OCI-LY7 (cell line): Measurements from ENCODE around the gene GDF2. TPM values are rescaled to one million over a fixed set of nuclear protein-coding genes. Genes with fewer than 3 reads are reported as not detected.

Experiments
- BruUV-seq: library from RNA; stranded (reverse); fragments of 400-500 nt; replicated peaks from 2 replicates; lab custom pipeline; 2021; lab: Mats Ljungman, UMichigan
- CTCF ChIA-PET: fragments of 300-600 bp; sonication (Branson Sonifier 250); formaldehyde crosslinking; loops from one replicate; lab custom pipeline; 2022; ENCODE audit warnings: antibody characterized with exemption; ENCODE audit not compliant: unreplicated experiment; lab: Charles Lee
- POLR2A ChIA-PET: fragments of 300-600 bp; sonication (Branson Sonifier 250); formaldehyde crosslinking; loops from one replicate; lab custom pipeline; 2022; ENCODE audit warnings: antibody characterized with exemption; lab: Charles Lee
- DNase-seq: peaks from one replicate; pipeline ENCODE4 v3.0.0-alpha.2; 2015; ENCODE audit warnings: low spot score
- H2AFZ ChIP-seq: fragments of 200-600 bp; sonication (generic), shearing (Covaris generic); 2 replicates; pipeline ENCODE4 v1.6.1; 2014; ENCODE audit warnings: mild to moderate bottlenecking, antibody characterized with exemption, low read length, moderate library complexity
- H3K27ac ChIP-seq: fragments of 200-600 bp; sonication (generic); 2 replicates; pipeline ENCODE4 v1.5.1; 2014; ENCODE audit warnings: mixed run types, low read depth, mild to moderate bottlenecking, moderate library complexity, low read length, inconsistent platforms; ENCODE audit not compliant: poor library complexity, severe bottlenecking
- H3K36me3 ChIP-seq: fragments of 200-600 bp; sonication (generic); 2 replicates; pipeline ENCODE4 v1.6.1; 2014; ENCODE audit warnings: mild to moderate bottlenecking, antibody characterized with exemption, low read length, moderate library complexity, mixed read lengths; ENCODE audit not compliant: insufficient read depth
- H3K4me1 ChIP-seq: fragments of 200-600 bp; sonication (generic); 2 replicates; pipeline ENCODE4 v1.5.1; 2014; ENCODE audit warnings: mild to moderate bottlenecking, low read length; ENCODE audit not compliant: insufficient read depth, poor library complexity, severe bottlenecking
- H3K4me2 ChIP-seq: fragments of 200-600 bp; sonication (generic); 2 replicates; pipeline ENCODE4 v1.6.1; 2014; ENCODE audit warnings: mild to moderate bottlenecking, low read length
- H3K4me3 ChIP-seq: fragments of 200-600 bp; sonication (generic); 2 replicates; pipeline ENCODE4 v1.5.1; 2014; ENCODE audit warnings: mild to moderate bottlenecking, low read depth, low read length; ENCODE audit not compliant: poor library complexity, severe bottlenecking
- H3K79me2 ChIP-seq: fragments of 200-600 bp; sonication (generic); 2 replicates; pipeline ENCODE4 v1.6.1; 2016; ENCODE audit warnings: low read depth, mild to moderate bottlenecking, low read length, moderate library complexity, mixed read lengths; ENCODE audit not compliant: insufficient read depth
- H3K9me2 ChIP-seq: fragments of 200-600 bp; sonication (generic); 2 replicates; pipeline ENCODE4 v1.6.1; 2016; ENCODE audit warnings: mild to moderate bottlenecking, low read length, mixed read lengths; ENCODE audit not compliant: insufficient read depth
- H3K9me3 ChIP-seq: fragments of 200-600 bp; sonication (generic); 2 replicates; pipeline ENCODE4 v1.6.1; 2014; ENCODE audit warnings: mild to moderate bottlenecking, mixed run types, low read length, mixed read lengths
- H4K20me1 ChIP-seq: fragments of 200-600 bp; sonication (generic); 2 replicates; pipeline ENCODE4 v1.6.1; 2014; ENCODE audit warnings: mild to moderate bottlenecking, antibody characterized with exemption, low read length, moderate library complexity, mixed read lengths; ENCODE audit not compliant: insufficient read depth
- EZH2phosphoT487 ChIP-seq: fragments of 200-600 bp; sonication (generic); IDR thresholded peaks from 2 replicates; pipeline ENCODE4 v1.6.1; 2018; ENCODE audit warnings: low read depth, borderline replicate concordance, mild to moderate bottlenecking, mixed run types, antibody characterized with exemption, low read length, moderate library complexity, mixed read lengths
- intact Hi-C: fragments of 100-400 bp; cut with micrococcal nuclease; formaldehyde crosslinking; loops from one replicate; pipeline ENCODE4 v1.10.0; 2022; ENCODE audit not compliant: unreplicated experiment
- total RNA-seq, 2 experiments: library from RNA; depleted of rRNA in 1 of 2; stranded (reverse); fragments of >200 nt in 1 of 2; shearing (Covaris generic) in 1 of 2; gene quantifications; 2 replicates each; pipeline ENCODE4 v1.2.3, GENCODE V29; 2014 to 2022
- TF ChIP-seq, protein P1 (sequence below): fragments of 200-600 bp; sonication (generic); conservative IDR thresholded peaks from 2 replicates; pipeline ENCODE4 v1.5.1; 2014; ENCODE audit warnings: mild to moderate bottlenecking, antibody characterized with exemption, low read length, moderate library complexity, mixed read lengths

Gene GDF2
- total RNA-seq, 2 experiments from 2014 or later, result not detected

DNA sequence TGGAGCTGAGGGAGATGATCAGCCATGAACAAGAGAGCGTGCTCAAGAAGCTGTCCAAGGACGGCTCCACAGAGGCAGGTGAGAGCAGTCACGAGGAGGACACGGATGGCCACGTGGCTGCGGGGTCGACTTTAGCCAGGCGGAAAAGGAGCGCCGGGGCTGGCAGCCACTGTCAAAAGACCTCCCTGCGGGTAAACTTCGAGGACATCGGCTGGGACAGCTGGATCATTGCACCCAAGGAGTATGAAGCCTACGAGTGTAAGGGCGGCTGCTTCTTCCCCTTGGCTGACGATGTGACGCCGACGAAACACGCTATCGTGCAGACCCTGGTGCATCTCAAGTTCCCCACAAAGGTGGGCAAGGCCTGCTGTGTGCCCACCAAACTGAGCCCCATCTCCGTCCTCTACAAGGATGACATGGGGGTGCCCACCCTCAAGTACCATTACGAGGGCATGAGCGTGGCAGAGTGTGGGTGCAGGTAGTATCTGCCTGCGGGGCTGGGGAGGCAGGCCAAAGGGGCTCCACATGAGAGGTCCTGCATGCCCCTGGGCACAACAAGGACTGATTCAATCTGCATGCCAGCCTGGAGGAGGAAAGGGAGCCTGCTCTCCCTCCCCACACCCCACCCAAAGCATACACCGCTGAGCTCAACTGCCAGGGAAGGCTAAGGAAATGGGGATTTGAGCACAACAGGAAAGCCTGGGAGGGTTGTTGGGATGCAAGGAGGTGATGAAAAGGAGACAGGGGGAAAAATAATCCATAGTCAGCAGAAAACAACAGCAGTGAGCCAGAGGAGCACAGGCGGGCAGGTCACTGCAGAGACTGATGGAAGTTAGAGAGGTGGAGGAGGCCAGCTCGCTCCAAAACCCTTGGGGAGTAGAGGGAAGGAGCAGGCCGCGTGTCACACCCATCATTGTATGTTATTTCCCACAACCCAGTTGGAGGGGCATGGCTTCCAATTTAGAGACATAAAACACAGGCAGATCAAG lies 3.3 kb downstream of the GDF2 start:
- POLR2A ChIA-PET, result no interaction called here
- intact Hi-C loops, result no loop called here

DNA sequence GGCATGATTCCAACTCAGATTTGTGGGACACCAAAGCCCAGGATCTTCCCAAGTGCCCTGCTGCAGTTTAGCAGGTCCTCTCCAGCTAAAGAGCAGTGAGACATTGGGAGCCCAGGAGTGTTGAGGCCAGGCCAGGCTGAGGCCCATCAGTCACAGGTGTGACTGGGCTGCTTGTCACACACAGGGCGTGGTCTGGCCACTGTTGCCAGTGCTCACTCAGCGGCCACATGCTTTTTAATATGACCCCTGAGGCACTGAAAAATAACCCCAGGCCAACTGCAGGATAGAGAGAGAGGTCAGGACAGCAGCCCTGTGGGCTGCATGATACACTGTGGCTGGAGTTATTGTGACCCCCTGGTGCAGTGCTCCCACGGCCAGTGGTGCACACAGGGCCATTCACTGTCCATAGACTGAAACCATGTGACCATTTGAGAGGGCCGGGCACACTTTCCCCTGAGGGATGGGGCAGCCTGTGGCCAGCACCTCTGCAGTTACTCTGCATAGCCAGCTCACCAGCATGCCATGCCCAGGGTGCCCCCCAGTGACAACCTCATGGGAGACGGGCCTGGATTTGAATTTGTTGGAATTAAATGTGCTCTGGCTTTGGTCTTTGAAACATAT lies 4.2 kb downstream of the GDF2 start:
- no peak overlapping the region for H2AFZ ChIP-seq
- no peak overlapping the region for H3K27ac ChIP-seq
- ChIA-PET CTCF (no interaction called here), POLR2A (no interaction called here)
- BruUV-seq, result no TSS peak
- H3K4me3 ChIP-seq, result no peak overlapping the region
- no peaks in the 10 kb centered on the region for H3K79me2 ChIP-seq
- H3K9me2 ChIP-seq, result no peaks in the 10 kb centered on the region
- H3K36me3 ChIP-seq, result no peaks in the 10 kb centered on the region
- no peak for TF ChIP-seq EZH2phosphoT487
- TF ChIP-seq, protein P1, sequence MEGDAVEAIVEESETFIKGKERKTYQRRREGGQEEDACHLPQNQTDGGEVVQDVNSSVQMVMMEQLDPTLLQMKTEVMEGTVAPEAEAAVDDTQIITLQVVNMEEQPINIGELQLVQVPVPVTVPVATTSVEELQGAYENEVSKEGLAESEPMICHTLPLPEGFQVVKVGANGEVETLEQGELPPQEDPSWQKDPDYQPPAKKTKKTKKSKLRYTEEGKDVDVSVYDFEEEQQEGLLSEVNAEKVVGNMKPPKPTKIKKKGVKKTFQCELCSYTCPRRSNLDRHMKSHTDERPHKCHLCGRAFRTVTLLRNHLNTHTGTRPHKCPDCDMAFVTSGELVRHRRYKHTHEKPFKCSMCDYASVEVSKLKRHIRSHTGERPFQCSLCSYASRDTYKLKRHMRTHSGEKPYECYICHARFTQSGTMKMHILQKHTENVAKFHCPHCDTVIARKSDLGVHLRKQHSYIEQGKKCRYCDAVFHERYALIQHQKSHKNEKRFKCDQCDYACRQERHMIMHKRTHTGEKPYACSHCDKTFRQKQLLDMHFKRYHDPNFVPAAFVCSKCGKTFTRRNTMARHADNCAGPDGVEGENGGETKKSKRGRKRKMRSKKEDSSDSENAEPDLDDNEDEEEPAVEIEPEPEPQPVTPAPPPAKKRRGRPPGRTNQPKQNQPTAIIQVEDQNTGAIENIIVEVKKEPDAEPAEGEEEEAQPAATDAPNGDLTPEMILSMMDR, result no peak
- no peaks in the 10 kb centered on the region for H4K20me1 ChIP-seq
- no peak for DNase-seq
- no peak overlapping the region for H3K4me2 ChIP-seq
- intact Hi-C loops, result no loop called here
- no peaks in the 10 kb centered on the region for H3K9me3 ChIP-seq
- H3K4me1 ChIP-seq, result no peaks in the 10 kb centered on the region

More for the DNA sequence above, 3.3 kb downstream of the GDF2 start:
- BruUV-seq, result no TSS peak
- no peak for DNase-seq
- Histone ChIP-seq H3K4me3 (no peak overlapping the region), H3K36me3 (no peaks in the 10 kb centered on the region), H3K4me1 (no peaks in the 10 kb centered on the region), H3K9me2 (no peaks in the 10 kb centered on the region), H3K9me3 (no peaks in the 10 kb centered on the region), H4K20me1 (no peaks in the 10 kb centered on the region), H3K27ac (no peak overlapping the region), H3K4me2 (no peak overlapping the region), H2AFZ (no peak overlapping the region), H3K79me2 (no peaks in the 10 kb centered on the region)
- no peak for TF ChIP-seq EZH2phosphoT487
- TF ChIP-seq, protein P1, result no peak
- CTCF ChIA-PET, result no interaction called here
